Activated T-cell treated with anti-CD3 and anti-CD28 coated beads, Interleukin-2, amount 50 U/mL, for 72 hours (primary cell): ENCODE data around the gene ZFP62. TPM values are rescaled to one million over a fixed set of nuclear protein-coding genes. Genes with fewer than 3 reads are reported as not detected.
"Not testable (repeated sequence)": the region's sequence is repeated elsewhere in the genome, so short reads cannot be mapped to it uniquely, and the experiment has no call there.

Experiments used
- ATAC-seq, 2 donors: fragments of 150-1000 bp; cut with Tn5 transposase; replicated peaks in 1 of 2; 2 replicates each; pipeline ENCODE4 v1.10.0; 2021; ENCODE audit warnings: moderate library complexity in 2 of 2, mild to moderate bottlenecking in 1 of 2
- DNase-seq, 2 donors: peaks; one replicate each; pipeline ENCODE4 v3.0.0; 2021 to 2022; ENCODE audit warnings: mixed read lengths in 1 of 2
- H3K27ac Mint-ChIP-seq: one replicate; pipeline ENCODE4 v1.8.0; 2022; ENCODE audit warnings: mild to moderate bottlenecking, moderate library complexity, mixed read lengths
- H3K27me3 Mint-ChIP-seq: one replicate; pipeline ENCODE4 v1.8.0; 2022; ENCODE audit warnings: low read depth, mixed read lengths
- H3K36me3 Mint-ChIP-seq, 2 donors: one replicate each; pipeline ENCODE4 v1.8.0; 2022; ENCODE audit warnings: mixed read lengths in 2 of 2, mild to moderate bottlenecking in 1 of 2; ENCODE audit not compliant: insufficient read depth in 2 of 2
- H3K4me1 Mint-ChIP-seq: one replicate; pipeline ENCODE4 v1.8.0; 2022; ENCODE audit warnings: low read depth, mixed read lengths
- H3K4me3 Mint-ChIP-seq, 2 donors: one replicate each; pipeline ENCODE4 v1.8.0; 2022; ENCODE audit warnings: mild to moderate bottlenecking in 2 of 2, mixed read lengths in 2 of 2, moderate library complexity in 2 of 2
- H3K9me3 Mint-ChIP-seq, 2 donors: one replicate each; pipeline ENCODE4 v1.8.0; 2022; ENCODE audit warnings: mixed read lengths in 2 of 2
- total RNA-seq, 2 donors: library from RNA; stranded (reverse); gene quantifications; one replicate each; pipeline ENCODE4 v1.2.3, GENCODE V29; 2022

The ZFP62 gene
- total RNA-seq = 10 to 100 TPM; 22.8 to 34.9 TPM

DNA sequence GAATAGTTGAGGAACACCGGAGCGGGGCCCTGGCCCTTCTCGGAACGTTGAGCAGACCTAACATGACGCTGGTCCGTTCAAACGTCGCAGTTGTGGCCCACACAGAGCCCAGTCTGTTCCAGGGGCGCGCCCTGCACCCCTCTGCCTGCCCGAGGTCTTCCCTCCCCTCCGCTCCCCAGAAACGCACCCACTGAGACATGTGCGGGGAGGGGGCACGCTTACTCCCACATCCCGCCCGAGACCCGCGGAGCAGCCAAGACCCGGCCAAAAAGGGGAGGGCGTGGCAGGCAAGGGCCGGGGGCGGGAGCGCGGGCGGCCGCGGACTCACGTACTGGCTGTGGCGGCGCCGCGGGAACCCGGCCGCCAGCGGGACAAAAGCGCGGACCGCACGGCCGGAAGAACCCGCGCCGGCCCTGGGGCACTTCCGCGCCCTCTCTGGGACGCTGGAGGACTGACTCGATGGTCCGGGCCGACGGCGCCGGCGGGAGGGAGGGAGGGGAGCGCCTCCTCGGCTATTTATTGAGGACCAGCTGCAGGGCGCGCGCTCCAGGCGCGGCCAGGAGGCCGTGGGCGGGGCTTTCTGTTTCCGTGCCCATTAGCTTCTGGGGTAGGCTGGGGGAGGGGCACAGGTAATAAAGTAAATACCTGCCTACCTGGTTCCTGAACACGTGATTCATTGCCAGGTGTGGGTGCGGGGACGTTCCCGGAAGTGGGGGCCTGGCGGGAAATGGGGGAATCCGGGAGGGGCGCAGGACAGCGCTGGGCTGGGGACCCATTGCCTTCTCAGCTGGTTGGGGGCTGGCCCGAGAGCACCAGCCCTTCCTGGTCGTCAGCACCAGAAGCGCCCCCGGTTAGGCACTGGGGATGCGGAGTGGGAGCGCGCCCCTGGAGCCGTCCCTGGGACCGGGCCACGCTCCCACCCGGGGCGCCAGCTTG lies at the start of gene ZFP62:
Gene ZFP62 (minus strand): TSS at position 390 of the 936 bp plus-strand sequence. CDS start 57 bp downstream, at position 333.
- H3K4me3 Mint-ChIP-seq = peak within 1 kb of the TSS; percentile 95 to 97
- peak within 1 kb of the TSS; percentile 85 for H3K27ac Mint-ChIP-seq
- H3K36me3 Mint-ChIP-seq = peaks cover under 1 to 9% of the 10 kb centered on the region in 2 donors
- peaks cover under 1% of the 10 kb centered on the region for H3K27me3 Mint-ChIP-seq
- peak; percentile 90 to 92 for DNase-seq
- ATAC-seq = peak; percentile 89 to 90
- H3K4me1 Mint-ChIP-seq = peaks cover 28% of the 10 kb centered on the region
- H3K9me3 Mint-ChIP-seq = no peaks in the 10 kb centered on the region

GRCh38 chr5:180910735-180911134 lies 49.7 kb upstream of the ZFP62 start:
- no peaks in the 10 kb centered on the region for H3K9me3 Mint-ChIP-seq
- peaks cover 7% of the 10 kb centered on the region for H3K4me1 Mint-ChIP-seq
- peak overlapping the region; percentile 5 for H3K27ac Mint-ChIP-seq
- H3K27me3 Mint-ChIP-seq = peaks cover 10% of the 10 kb centered on the region
- no peak for ATAC-seq
- H3K36me3 Mint-ChIP-seq = peaks cover 0 to 2% of the 10 kb centered on the region in 2 donors
- no peak for DNase-seq
- H3K4me3 Mint-ChIP-seq = no peak overlapping the region

- Mint-ChIP-seq H3K27me3 (peaks cover 10% of the 10 kb centered on the region), H3K4me3 (peak overlapping the region in 1 of 2 donors; percentile 57), H3K9me3 (no peaks in the 10 kb centered on the region), H3K4me1 (peaks cover 7% of the 10 kb centered on the region), H3K36me3 (peaks cover 0 to 2% of the 10 kb centered on the region in 2 donors), H3K27ac (peak overlapping the region; percentile 50)
- ATAC-seq (no peak), DNase-seq (no peak)
These were observed 49.1 kb upstream of the ZFP62 start for GRCh38 chr5:180910182-180910581.

- DNase-seq (no peak), ATAC-seq (peak; percentile 20 to 60)
- Mint-ChIP-seq H3K36me3 (peaks cover 0 to 2% of the 10 kb centered on the region in 2 donors), H3K9me3 (no peaks in the 10 kb centered on the region), H3K27ac (peak overlapping the region; percentile 50), H3K4me3 (peak overlapping the region; percentile 31 to 57), H3K4me1 (peaks cover 7% of the 10 kb centered on the region), H3K27me3 (peaks cover 10% of the 10 kb centered on the region)
These were observed 48.7 kb upstream of the ZFP62 start for GRCh38 chr5:180909782-180910181.

DNA sequence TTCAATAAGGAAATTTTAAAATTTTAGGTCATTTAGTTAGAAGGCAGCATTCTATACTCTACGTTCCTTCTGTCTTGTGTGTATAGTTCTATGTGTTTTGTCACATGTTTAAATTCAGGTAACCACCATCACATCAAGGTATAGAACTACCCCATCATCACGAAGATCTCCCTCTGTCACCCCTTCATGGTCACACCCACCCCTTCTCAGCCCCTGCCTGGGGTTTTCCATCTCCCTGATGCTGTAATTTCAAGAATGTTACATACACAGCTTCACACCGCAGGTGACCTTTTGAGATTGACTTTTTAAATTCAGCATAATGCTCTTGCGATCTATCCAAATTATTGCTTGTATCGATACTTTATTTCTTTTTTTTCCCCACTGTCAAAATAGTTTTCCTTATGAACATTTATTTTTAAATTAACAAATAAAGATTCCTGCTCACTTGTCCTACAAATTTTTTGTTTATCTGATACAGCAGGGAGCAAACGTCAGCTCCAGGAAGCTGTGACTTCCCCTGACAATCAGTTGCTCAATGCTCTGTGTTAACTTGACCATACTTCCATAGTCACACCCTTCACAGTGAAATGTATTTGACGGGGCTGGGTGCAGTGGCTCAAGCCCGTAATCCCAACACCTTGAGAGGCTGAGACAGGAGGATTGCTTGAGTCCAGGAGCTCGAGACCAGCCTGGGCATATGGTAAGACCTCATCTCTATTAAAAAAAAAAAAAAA lies 48.1 kb upstream of the ZFP62 start:
- H3K27ac Mint-ChIP-seq = peak overlapping the region; percentile 81

GRCh38 chr5:180908400-180908799 lies 47.3 kb upstream of the ZFP62 start:
- H3K9me3 Mint-ChIP-seq = no peaks in the 10 kb centered on the region
- H3K27me3 Mint-ChIP-seq = peaks cover 10% of the 10 kb centered on the region
- H3K4me3 Mint-ChIP-seq = no peak overlapping the region
- peaks cover 0 to 2% of the 10 kb centered on the region in 2 donors for H3K36me3 Mint-ChIP-seq
- peaks cover 7% of the 10 kb centered on the region for H3K4me1 Mint-ChIP-seq
- DNase-seq (no peak), ATAC-seq (no peak)
- H3K27ac Mint-ChIP-seq = no peak overlapping the region

More for the DNA sequence above, 48.1 kb upstream of the ZFP62 start:
- ATAC-seq (peak; percentile 76 to 89), DNase-seq (peak; percentile 19 to 34)
- peaks cover 0 to 2% of the 10 kb centered on the region in 2 donors for H3K36me3 Mint-ChIP-seq
- peaks cover 10% of the 10 kb centered on the region for H3K27me3 Mint-ChIP-seq
- no peaks in the 10 kb centered on the region for H3K9me3 Mint-ChIP-seq
- H3K4me3 Mint-ChIP-seq = peak overlapping the region; percentile 31 to 57
- peaks cover 7% of the 10 kb centered on the region for H3K4me1 Mint-ChIP-seq

- Mint-ChIP-seq H3K9me3 (no peaks in the 10 kb centered on the region), H3K4me3 (no peak overlapping the region), H3K4me1 (peaks cover 10% of the 10 kb centered on the region), H3K36me3 (peaks cover 2% of the 10 kb centered on the region in 2 donors), H3K27me3 (no peaks in the 10 kb centered on the region), H3K27ac (peak overlapping the region; percentile 62)
- peak; percentile 74 to 84 for ATAC-seq
- no peak for DNase-seq
These were observed 40.4 kb upstream of the ZFP62 start for GRCh38 chr5:180901319-180902009.

GRCh38 chr5:180900178-180900577 lies 39.1 kb upstream of the ZFP62 start:
- Mint-ChIP-seq H3K9me3 (no peaks in the 10 kb centered on the region), H3K36me3 (peaks cover 2% of the 10 kb centered on the region in 2 donors), H3K4me3 (no peak overlapping the region), H3K4me1 (peaks cover 10% of the 10 kb centered on the region), H3K27ac (no peak overlapping the region), H3K27me3 (no peaks in the 10 kb centered on the region)
- DNase-seq (no peak), ATAC-seq (no peak)

DNA sequence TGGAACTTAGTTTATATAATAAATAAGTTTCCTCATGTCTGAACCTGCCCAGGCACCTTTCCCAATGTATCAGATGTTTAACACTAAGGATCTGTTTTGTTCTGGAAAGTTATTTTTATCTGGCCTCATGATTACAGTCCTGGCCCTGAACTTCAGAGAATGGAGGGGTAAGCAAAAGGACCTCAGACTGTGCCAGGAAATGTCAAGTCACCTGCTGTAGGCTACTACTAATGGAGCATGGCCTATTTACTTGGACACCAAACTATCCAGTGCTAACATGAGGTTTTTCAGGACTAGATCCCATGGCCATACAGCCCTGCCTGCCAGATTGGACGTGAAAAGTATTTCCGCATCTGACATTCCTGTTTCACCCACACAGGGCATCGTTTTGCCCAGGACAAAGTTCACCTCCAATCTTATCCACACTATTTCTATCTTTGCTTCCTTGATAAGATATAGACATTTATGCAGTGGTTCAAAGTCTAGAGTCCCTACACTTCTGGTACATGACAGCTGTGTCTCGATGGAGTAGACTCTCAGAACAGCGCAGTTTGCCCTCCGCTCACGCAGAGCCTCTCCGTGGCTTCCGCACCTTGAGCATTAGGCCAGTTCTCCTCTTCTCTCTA lies 37.7 kb upstream of the ZFP62 start, which contains the start of gene BTNL8:
Gene BTNL8 (plus strand): TSS at position 539 of the 626 bp plus-strand sequence. CDS start 152 bp downstream, outside the sequence.
- H3K27ac Mint-ChIP-seq = no peak within 1 kb of the TSS
- H3K27me3 Mint-ChIP-seq = peaks cover 2% of the 10 kb centered on the region
- H3K4me3 Mint-ChIP-seq = no peak within 1 kb of the TSS
- H3K4me1 Mint-ChIP-seq = peaks cover 10% of the 10 kb centered on the region
- H3K36me3 Mint-ChIP-seq = peaks cover 2% of the 10 kb centered on the region in 2 donors
- no peak for DNase-seq
- H3K9me3 Mint-ChIP-seq = peaks cover 0 to 5% of the 10 kb centered on the region in 2 donors
- ATAC-seq = no peak

DNA sequence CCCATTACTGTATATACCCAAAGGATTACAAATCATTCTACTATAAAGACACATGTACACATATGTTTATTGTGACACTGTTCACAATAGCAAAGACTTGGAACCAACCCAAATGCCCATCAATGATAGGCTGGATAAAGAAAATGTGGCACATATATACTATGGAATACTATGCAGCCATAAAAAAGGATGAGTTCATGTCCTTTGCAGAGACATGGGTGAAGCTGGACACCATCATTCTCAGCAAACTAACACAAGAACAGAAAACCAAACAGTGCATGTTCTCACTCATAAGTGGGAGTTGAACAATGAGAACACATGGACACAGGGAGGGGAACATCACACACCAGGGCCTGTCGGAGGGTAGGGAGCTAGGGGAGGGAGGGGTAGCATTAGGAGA lies 34.3 kb upstream of the ZFP62 start:
- H3K4me1 Mint-ChIP-seq, H3K4me3 Mint-ChIP-seq, ATAC-seq, H3K9me3 Mint-ChIP-seq, H3K27ac Mint-ChIP-seq, H3K36me3 Mint-ChIP-seq, DNase-seq: not testable (repeated sequence)
- H3K27me3 Mint-ChIP-seq = peaks cover 28% of the 10 kb centered on the region

- Mint-ChIP-seq H3K4me1 (no peaks in the 10 kb centered on the region), H3K4me3 (no peak overlapping the region), H3K27ac (no peak overlapping the region), H3K27me3 (peaks cover 45% of the 10 kb centered on the region), H3K9me3 (peaks cover 2 to 5% of the 10 kb centered on the region in 2 donors), H3K36me3 (peaks cover 0 to 3% of the 10 kb centered on the region in 2 donors)
- ATAC-seq (no peak), DNase-seq (no peak)
These were observed 28.3 kb upstream of the ZFP62 start for GRCh38 chr5:180889381-180889780.

DNA sequence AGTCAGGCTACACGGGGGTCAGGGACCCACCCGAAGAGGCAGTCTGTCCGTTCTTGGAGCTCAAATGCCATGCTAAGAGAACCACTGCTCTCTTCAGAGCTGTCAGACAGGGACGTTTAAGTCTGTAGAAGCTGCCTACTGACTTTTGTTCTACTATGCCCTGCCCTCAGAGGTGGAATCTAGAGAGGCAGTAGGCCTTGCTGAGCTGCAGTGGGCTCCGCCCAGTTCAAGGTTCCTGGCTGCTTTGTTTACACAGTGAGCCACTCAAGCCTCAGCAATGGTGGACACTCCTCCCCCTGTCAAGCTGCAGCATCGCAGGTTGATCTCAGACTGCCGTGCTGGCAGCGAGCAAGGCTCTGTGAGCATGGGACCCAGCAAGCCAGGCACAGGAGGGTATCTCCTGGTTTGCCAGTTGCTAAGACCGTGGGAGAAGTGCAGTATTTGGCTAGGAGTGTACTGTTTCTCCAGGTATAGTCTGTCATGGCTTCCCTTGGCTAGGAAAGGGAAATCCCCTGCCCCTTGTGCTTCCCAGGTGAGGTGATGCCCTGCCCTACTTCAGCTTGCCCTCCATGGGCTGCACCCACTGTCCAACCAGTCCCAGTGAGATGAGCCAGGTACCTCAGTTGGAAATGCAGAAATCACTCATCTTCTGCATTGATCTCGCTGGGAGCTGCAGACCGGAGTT lies 24.9 kb upstream of the ZFP62 start:
- H3K4me3 Mint-ChIP-seq, H3K27ac Mint-ChIP-seq: not testable (repeated sequence)

More for the DNA sequence above, 24.9 kb upstream of the ZFP62 start:
- H3K27me3 Mint-ChIP-seq = peaks cover 51% of the 10 kb centered on the region
- not testable (repeated sequence) for DNase-seq, H3K9me3 Mint-ChIP-seq, H3K4me1 Mint-ChIP-seq, H3K36me3 Mint-ChIP-seq, ATAC-seq
